SK-N-MC (cell line): ENCODE data around the gene MTTP.

Experiments used
- EZH2 ChIP-seq: fragments of 200-600 bp; sonication (generic); IDR thresholded peaks from one replicate; pipeline ENCODE4 v1.6.1; 2017; ENCODE audit warnings: antibody characterized with exemption
- POLR2AphosphoS5 ChIP-seq: IDR thresholded peaks from 2 replicates; pipeline ENCODE4 v1.6.1; 2012; ENCODE audit warnings: mild to moderate bottlenecking, low read depth, low read length, borderline replicate concordance

DNA sequence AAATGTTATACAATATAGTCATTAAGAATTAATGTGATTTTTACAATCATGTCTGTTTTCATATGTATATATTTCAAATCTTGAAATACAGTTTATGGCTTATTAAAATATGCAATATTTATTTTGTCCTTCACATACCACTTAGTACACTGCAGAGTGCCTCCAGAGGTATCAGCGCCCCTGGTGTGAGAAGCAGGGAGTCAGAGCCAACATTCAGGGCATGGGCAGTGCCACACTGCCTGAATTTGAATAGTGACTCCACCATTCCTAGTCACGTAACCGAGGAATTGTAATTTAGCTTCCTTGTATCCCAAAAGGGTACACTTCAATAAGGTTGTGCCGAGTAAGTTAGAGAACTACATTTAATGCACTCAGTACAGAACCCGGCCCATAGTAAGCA is 87.3 kb downstream of the MTTP start:
- TF ChIP-seq EZH2, result no peak
- TF ChIP-seq POLR2AphosphoS5, result no peak
